GM19455 (cell line): ENCODE data around the gene HMCN1.
"Not testable (repeated sequence)": the region's sequence is repeated elsewhere in the genome, so short reads cannot be mapped to it uniquely, and the experiment has no call there.

Experiments
- ATAC-seq: cut with Tn5 transposase; IDR thresholded peaks from one replicate; pipeline ENCODE4 v1.9.1; 2021; ENCODE audit not compliant: unreplicated experiment

Gene HMCN1

DNA sequence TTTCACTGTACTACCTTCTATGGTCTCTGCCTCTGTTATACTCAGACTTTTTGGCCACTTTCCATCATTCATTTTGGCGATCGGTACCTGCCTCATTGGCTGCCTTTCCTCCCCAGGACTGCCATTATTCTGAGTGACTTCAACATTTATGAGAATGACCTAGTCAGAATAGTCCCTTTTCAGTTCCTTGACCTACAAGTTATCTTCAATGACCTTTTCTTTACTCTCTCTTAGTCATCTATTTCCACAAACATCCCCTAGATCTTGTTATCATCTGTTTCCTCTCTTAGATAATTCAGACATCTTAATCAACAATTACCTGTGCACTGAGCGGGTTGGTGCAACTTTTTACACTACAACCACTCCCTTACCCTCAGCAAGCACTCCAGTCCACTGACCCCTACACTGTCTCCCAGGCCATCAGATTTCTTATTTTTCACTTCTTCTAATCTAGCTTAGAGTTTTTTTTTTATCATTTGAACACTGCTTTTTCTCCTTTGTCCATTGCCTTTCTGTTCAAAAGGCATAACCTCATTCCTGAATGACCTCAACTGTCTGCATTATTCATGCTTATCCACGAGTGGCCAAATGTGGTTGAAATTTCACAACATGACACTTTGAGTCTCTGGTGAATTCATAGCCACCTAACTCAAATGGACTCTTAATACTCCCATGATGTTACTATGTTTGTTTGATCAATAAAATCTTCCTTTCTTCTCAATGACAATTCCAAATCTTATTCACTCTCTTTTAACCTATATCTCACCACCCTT lies 112.7 kb downstream of the HMCN1 start:
- no peak for ATAC-seq

- no peak for ATAC-seq
Measured at GRCh38 chr1:185849014-185849413, 114.8 kb downstream of the HMCN1 start.

GRCh38 chr1:185850366-185850765 lies 116.2 kb downstream of the HMCN1 start:
- no peak for ATAC-seq

GRCh38 chr1:185853739-185854138 lies 119.5 kb downstream of the HMCN1 start:
- ATAC-seq, result no peak

DNA sequence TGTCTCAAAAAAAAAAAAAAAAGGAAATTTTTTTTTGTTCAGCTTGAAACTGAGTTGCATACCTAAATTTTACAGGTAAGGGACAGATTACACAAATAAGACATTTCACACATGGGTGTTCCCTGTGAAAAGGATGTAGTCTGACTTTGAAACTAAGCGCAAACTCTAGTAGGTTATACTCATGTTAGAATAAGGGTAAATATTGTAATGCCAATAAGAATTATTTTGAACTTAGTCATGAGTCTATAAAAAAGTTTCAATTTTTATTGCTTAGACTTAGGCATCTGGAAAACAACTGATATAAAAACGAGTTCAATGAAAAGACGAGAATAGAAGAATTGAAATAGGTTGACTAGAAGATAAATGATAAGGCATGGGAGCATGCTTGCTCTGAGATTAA lies 122.3 kb downstream of the HMCN1 start:
- no peak for ATAC-seq

- no peak for ATAC-seq
Measured at GRCh38 chr1:185857442-185857841, 123.3 kb downstream of the HMCN1 start.

GRCh38 chr1:185860311-185860710 lies 126.1 kb downstream of the HMCN1 start:
- no peak for ATAC-seq

GRCh38 chr1:185860859-185861258 lies 126.7 kb downstream of the HMCN1 start:
- no peak for ATAC-seq

DNA sequence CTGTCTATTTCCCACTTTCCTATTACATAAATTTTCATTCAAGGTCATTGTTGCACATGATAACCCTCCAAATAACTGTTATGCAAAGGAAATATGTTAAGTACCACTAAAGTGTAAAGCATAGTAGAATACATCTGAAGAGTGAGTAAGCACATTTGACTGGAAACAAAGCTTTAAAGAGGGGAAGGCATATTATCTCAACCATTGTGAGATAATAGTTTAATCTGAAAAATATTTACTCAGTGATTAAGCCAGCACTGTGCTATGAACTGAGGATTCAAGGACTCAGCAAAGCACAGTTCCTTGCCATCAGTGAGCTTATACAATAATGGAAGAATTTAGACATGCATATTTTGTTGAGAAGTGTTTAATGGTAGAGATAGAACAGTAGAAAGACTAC lies 127.4 kb downstream of the HMCN1 start:
- ATAC-seq, result no peak

DNA sequence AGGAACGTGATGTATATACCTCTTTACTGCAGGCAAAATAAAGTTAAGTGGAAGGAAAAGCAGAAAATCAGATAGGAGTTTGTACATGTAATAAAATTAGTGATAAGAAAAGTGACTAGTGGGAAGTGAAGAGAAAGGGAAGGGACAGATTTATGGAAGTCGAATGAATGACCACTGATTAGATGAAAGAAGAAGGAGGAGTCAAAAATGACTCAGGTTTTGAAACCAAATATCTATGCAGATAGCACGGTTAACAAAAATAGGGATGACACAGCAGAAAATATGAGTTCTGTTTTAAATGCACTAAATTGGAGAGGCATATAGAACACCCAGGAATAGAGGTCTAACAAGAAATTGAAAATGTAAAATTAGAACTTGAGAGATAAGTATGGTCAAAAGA lies 128.0 kb downstream of the HMCN1 start:
- ATAC-seq, result no peak

DNA sequence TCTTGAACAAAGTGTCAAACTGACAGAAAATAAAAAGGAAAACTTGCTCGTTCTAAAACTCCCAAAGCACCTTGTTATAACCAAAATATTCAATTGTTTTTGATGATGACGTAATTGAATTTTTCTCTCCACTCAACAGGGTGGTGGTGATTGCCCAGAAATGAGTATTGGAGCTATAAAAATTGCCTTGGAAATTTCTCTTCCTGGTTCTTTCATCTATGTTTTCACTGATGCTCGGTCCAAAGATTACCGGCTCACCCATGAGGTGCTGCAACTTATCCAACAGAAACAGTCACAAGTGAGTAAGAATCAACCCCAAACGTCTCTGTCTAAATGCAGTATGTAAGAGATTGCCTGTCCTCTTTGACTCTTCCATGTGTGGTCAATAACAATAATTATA lies 130.1 kb downstream of the HMCN1 start:
- ATAC-seq, result no peak

DNA sequence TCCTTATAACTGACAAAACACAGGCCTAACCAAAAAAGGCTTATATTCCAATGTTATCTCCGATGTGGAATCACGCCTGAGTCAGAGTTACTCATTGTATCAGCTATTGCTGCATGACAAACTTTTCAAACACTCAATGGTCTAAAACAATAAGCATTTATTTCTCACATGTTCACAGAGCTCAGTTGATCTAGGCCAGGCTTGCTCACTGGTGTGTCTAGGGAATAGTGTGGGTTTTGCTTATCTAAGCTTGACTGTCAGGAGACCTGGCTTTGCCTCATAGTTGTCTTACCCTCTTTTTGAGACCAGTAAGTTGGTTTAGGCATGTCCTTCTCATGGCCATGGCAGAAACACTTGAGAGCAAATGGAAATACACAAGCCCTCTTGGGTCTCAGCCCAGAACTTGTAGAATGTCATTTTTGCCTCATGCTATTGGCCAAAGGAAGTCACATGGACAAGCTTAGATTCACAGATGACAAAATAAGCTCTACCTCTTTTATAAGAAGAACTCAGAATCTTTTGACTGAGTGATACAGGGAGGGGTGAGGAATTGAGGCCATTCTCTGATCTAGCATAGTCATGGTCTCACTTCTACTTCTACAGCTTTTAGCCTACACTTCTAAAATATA lies 130.8 kb downstream of the HMCN1 start:
- ATAC-seq, result no peak

GRCh38 chr1:185869590-185869989 lies 135.4 kb downstream of the HMCN1 start:
- no peak for ATAC-seq

- ATAC-seq, result no peak
Measured at GRCh38 chr1:185871627-185872150, 137.5 kb downstream of the HMCN1 start.

DNA sequence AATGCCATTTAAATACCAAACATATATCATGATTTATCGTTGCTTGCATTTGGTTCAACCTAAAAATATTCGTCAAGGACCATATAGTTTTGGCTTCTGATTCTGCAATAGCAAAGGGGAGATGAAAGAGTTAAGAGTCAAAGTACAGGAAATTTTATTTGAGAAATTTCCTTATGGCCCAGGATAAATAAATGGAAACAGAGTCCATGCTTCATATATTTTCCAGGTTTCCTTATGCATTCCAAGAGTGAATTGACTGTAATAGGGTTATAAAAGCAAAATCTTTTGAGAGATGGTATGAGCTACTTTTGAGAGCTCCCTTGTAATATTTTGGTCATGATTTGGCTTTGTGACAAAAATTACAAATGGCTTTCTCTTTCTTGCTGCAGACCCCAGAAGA lies 140.1 kb downstream of the HMCN1 start:
- ATAC-seq, result no peak

- no peak for ATAC-seq
Measured at GRCh38 chr1:185880330-185880729, 146.1 kb downstream of the HMCN1 start.

DNA sequence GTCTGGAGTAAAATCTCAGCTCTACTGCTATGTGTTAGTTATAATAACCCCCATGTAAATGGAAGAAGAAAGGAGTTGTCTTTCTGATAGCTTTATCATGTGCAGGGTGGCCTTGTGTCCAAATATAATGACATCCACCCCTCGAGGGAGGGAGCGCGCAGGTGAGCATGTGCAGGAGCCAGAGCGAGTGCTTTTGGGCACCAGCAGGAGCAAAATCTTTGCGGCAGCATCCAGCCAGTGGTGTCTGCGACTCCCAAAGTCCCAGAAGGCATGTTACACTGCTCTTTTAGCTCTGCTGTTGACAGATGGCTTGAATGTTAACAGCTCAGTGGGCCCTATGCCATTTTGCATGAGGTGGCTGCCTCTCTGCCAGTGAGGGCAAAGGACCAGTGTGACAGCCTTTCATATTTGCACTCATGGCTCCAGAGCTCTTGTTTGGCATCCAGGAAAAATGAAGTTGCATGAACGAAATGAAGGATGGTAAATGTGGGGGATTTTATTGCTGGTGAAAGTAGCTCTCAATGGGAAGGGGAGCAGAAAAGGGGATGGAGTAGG lies 146.7 kb downstream of the HMCN1 start:
- ATAC-seq, result no peak

- ATAC-seq, result no peak
Measured at GRCh38 chr1:185886046-185886445, 151.9 kb downstream of the HMCN1 start.

DNA sequence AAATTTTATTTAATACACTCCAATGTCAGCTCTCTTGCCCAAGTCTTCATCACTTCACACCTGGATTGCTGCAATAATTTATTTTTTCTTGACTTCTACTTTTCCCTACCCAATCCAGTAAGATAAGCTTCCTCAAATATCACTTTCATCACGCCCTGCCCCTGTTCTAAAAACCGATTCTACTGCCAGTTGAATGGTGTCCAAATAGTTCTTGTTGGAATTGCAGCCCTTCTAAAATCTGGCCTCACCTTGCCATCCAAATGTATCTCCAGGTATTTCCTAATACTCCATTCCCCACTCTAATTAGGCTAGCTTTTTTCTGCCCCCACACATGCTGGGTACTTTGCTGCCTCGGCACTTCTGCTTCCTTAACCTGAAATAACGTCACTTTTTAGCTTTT lies 152.5 kb downstream of the HMCN1 start:
- no peak for ATAC-seq

DNA sequence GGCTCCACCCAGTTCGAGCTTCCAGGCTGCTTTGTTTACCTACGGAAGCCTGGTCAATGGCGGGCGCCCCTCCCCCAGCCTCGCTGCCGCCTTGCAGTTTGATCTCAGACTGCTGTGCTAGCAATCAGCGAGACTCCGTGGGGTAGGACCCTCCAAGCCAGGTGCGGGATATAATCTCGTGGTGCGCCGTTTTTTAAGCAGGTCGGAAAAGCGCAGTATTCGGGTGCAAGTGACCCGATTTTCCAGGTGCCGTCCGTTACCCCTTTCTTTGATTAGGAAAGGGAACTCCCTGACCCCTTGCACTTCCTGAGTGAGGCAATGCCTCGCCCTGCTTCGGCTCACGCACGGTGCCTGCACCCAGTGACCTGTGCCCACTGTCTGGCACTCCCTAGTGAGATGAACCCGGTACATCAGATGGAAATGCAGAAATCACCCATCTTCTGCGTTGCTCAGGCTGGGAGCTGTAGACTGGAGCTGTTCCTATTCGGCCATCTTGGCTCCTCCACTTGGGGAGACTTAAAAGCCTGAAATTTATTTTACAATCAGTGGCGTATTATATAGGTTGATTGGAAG lies 158.7 kb downstream of the HMCN1 start:
- not testable (repeated sequence) for ATAC-seq

DNA sequence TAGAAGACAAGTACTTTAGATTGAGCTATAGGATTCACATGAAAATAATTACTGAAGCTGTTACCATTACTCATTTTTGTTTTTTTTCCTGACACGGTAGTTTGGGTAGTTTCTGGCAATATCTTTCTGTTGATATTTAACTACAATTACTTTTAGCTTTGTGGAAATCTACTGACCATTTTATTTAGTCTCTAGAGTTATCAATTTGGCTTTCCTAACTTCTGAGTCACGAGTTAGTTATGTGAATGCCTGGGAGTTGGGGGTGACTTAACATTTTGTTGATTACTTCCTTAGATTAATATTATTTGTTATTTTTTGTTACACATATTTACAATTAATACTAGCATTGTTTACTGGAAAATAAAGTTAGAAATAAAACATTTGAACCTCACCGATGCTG lies 160.6 kb downstream of the HMCN1 start:
- no peak for ATAC-seq
